A673 (cell line): ENCODE data around the gene PARD3. TPM values are rescaled to one million over a fixed set of nuclear protein-coding genes. Genes with fewer than 3 reads are reported as not detected.
"Not testable (repeated sequence)": the region's sequence is repeated elsewhere in the genome, so short reads cannot be mapped to it uniquely, and the experiment has no call there.

Source experiments
- BruUV-seq: library from RNA; stranded (reverse); fragments of 400-500 nt; replicated peaks from 2 replicates; lab custom pipeline; 2021; lab: Mats Ljungman, UMichigan
- CTCF ChIA-PET: fragments of 300-600 bp; sonication (Branson Sonifier 250); formaldehyde crosslinking; loops from one replicate; lab custom pipeline; 2022; ENCODE audit warnings: antibody characterized with exemption; lab: Charles Lee
- POLR2A ChIA-PET: fragments of 300-600 bp; sonication (Branson Sonifier 250); formaldehyde crosslinking; loops from one replicate; lab custom pipeline; 2022; ENCODE audit warnings: antibody characterized with exemption; ENCODE audit not compliant: low non-redundant PET; lab: Charles Lee
- DNase-seq: peaks from one replicate; pipeline ENCODE4 v3.0.0-alpha.2; 2015; ENCODE audit warnings: low spot score
- H3K27ac ChIP-seq: fragments of 200-600 bp; sonication (generic); 2 replicates; pipeline ENCODE4 v1.5.1; 2016; ENCODE audit warnings: mixed run types, low read depth, mild to moderate bottlenecking, mixed read lengths, antibody characterized with exemption, low read length; ENCODE audit not compliant: poor library complexity, severe bottlenecking
- H3K27me3 ChIP-seq: fragments of 200-600 bp; sonication (generic); replicated peaks from 2 replicates; pipeline ENCODE4 v1.6.1; 2017; ENCODE audit warnings: mixed run types, low read depth, mild to moderate bottlenecking, mixed read lengths, antibody characterized with exemption, low read length; ENCODE audit not compliant: insufficient read depth, poor library complexity
- H3K36me3 ChIP-seq: fragments of 200-600 bp; sonication (generic); 2 replicates; pipeline ENCODE4 v1.6.1; 2016; ENCODE audit warnings: mixed run types, mild to moderate bottlenecking, mixed read lengths, antibody characterized with exemption, low read length; ENCODE audit not compliant: insufficient read depth, poor library complexity, severe bottlenecking
- H3K4me1 ChIP-seq: fragments of 200-600 bp; sonication (generic); 2 replicates; pipeline ENCODE4 v1.6.1; 2017; ENCODE audit warnings: mixed run types, mild to moderate bottlenecking, mixed read lengths, antibody characterized with exemption, low read length; ENCODE audit not compliant: insufficient read depth, poor library complexity, severe bottlenecking
- H3K4me3 ChIP-seq: fragments of 200-600 bp; sonication (generic); 2 replicates; pipeline ENCODE4 v1.5.1; 2016; ENCODE audit warnings: low read depth, mixed run types, mild to moderate bottlenecking, mixed read lengths, low read length; ENCODE audit not compliant: poor library complexity, severe bottlenecking
- H3K9me3 ChIP-seq: fragments of 200-600 bp; sonication (generic); 2 replicates; pipeline ENCODE4 v1.6.1; 2016; ENCODE audit warnings: mixed run types, low read depth, mild to moderate bottlenecking, mixed read lengths, antibody characterized with exemption, low read length; ENCODE audit not compliant: poor library complexity, severe bottlenecking
- CTCF ChIP-seq: fragments of 300-800, 200-600 bp; sonication (generic); conservative IDR thresholded peaks from 2 replicates; pipeline ENCODE4 v1.5.1; 2017; ENCODE audit warnings: low read depth, mild to moderate bottlenecking, antibody characterized with exemption, low read length, moderate library complexity, mixed read lengths
- EZH2 ChIP-seq: fragments of 200-600 bp; sonication (generic); IDR thresholded peaks from 2 replicates; pipeline ENCODE4 v1.6.1; 2017; ENCODE audit warnings: borderline replicate concordance, low read depth, mild to moderate bottlenecking, mixed read lengths, antibody characterized with exemption, low read length; ENCODE audit not compliant: poor library complexity, severe bottlenecking
- intact Hi-C: fragments of 100-400 bp; cut with micrococcal nuclease; formaldehyde crosslinking; loops from one replicate; pipeline ENCODE4 v1.10.0; 2022; ENCODE audit not compliant: unreplicated experiment
- total RNA-seq: library from RNA; stranded (reverse); gene quantifications from 2 replicates; pipeline ENCODE4 v1.2.3, GENCODE V29; 2021

The PARD3 gene
- total RNA-seq, 1 experiment from 2014 or later, result 28.0 TPM

- Histone ChIP-seq H3K27me3 (no peaks in the 10 kb centered on the region), H3K36me3 (no peaks in the 10 kb centered on the region), H3K27ac (no peak overlapping the region), H3K4me3 (no peak overlapping the region), H3K4me1 (no peaks in the 10 kb centered on the region), H3K9me3 (no peaks in the 10 kb centered on the region)
- TF ChIP-seq EZH2 (no peak), CTCF (no peak)
- ChIA-PET POLR2A (interaction anchor here (0.6 kb wide), 1 partner anchor 135 kb away, joined by 3 read pairs; no protein-coding TSS in a partner anchor), CTCF (no interaction called here)
- BruUV-seq, result no TSS peak
- no peak for DNase-seq
- intact Hi-C loops, result no loop called here
Measured at GRCh38 chr10:34707656-34708055, 107.4 kb downstream of the PARD3 start.

GRCh38 chr10:34706992-34707391 lies 108.1 kb downstream of the PARD3 start:
- BruUV-seq, H3K27ac ChIP-seq, POLR2A ChIA-PET, H3K36me3 ChIP-seq, H3K9me3 ChIP-seq, H3K27me3 ChIP-seq, H3K4me3 ChIP-seq, intact Hi-C loops, CTCF ChIA-PET, DNase-seq, H3K4me1 ChIP-seq: not testable (repeated sequence)

- Histone ChIP-seq H3K36me3 (no peaks in the 10 kb centered on the region), H3K4me3 (no peak overlapping the region), H3K4me1 (no peaks in the 10 kb centered on the region), H3K27ac (no peak overlapping the region), H3K27me3 (no peaks in the 10 kb centered on the region), H3K9me3 (no peaks in the 10 kb centered on the region)
- no TSS peak for BruUV-seq
- TF ChIP-seq CTCF (no peak), EZH2 (no peak)
- intact Hi-C loops, result no loop called here
- no peak for DNase-seq
- CTCF ChIA-PET, result no interaction called here
- POLR2A ChIA-PET, result no interaction called here
Measured at GRCh38 chr10:34706147-34706546, 108.9 kb downstream of the PARD3 start.

- CTCF ChIA-PET, result no interaction called here
- Histone ChIP-seq H3K36me3 (no peaks in the 10 kb centered on the region), H3K9me3 (no peaks in the 10 kb centered on the region), H3K27ac (no peak overlapping the region), H3K27me3 (no peaks in the 10 kb centered on the region), H3K4me1 (no peaks in the 10 kb centered on the region), H3K4me3 (no peak overlapping the region)
- TF ChIP-seq CTCF (no peak), EZH2 (no peak)
- POLR2A ChIA-PET, result no interaction called here
- DNase-seq, result no peak
- no TSS peak for BruUV-seq
- intact Hi-C loops, result no loop called here
Measured at GRCh38 chr10:34705563-34705962, 109.5 kb downstream of the PARD3 start.
